SK-N-SH (cell line): ENCODE results near the gene EFHD2.

ENCODE experiments used
- CTCF ChIP-seq: fragments of 200-600 bp; sonication (generic); IDR thresholded peaks from 2 replicates; pipeline ENCODE4 v1.6.1; 2017; ENCODE audit warnings: antibody characterized with exemption, mild to moderate bottlenecking, moderate library complexity
- JUND ChIP-seq: IDR thresholded peaks from 2 replicates; pipeline ENCODE4 v1.4.0; 2012
- SIN3A ChIP-seq: IDR thresholded peaks from 2 replicates; pipeline ENCODE4 v1.6.1; 2012; ENCODE audit warnings: low read depth, mild to moderate bottlenecking, low read length, moderate library complexity, borderline replicate concordance
- ZBTB33 ChIP-seq: IDR thresholded peaks from 2 replicates; pipeline ENCODE4 v1.4.0; 2012; ENCODE audit warnings: low read depth, borderline replicate concordance

GRCh38 chr1:15432324-15432723 is 22.6 kb downstream of the EFHD2 start:
- no peak for TF ChIP-seq CTCF
- TF ChIP-seq JUND = no peak
- TF ChIP-seq ZBTB33 = no peak
- no peak for TF ChIP-seq SIN3A
